Stomach smooth muscle (tissue), 2 donors: Measurements from ENCODE around the gene FAM131B.

Experiments
- H3K27ac ChIP-seq: one replicate; pipeline ENCODE4 v1.7.0; 2013; ENCODE audit warnings: mild to moderate bottlenecking, low read length, inconsistent platforms
- H3K27me3 ChIP-seq, 2 donors: one replicate each; pipeline ENCODE4 v1.7.0; 2013; ENCODE audit warnings: low read length in 2 of 2; ENCODE audit not compliant: insufficient read depth in 2 of 2, control insufficient read depth in 1 of 2
- H3K36me3 ChIP-seq, 2 donors: one replicate each; pipeline ENCODE4 v1.7.0; 2013; ENCODE audit warnings: low read length in 2 of 2; ENCODE audit not compliant: control insufficient read depth in 2 of 2, insufficient read depth in 2 of 2
- H3K4me1 ChIP-seq: one replicate; pipeline ENCODE4 v1.7.0; 2013; ENCODE audit warnings: low read length; ENCODE audit not compliant: control insufficient read depth, insufficient read depth
- H3K4me3 ChIP-seq, 2 donors: one replicate each; pipeline ENCODE4 v1.7.0; 2013; ENCODE audit warnings: low read length in 2 of 2
- H3K9ac ChIP-seq, 2 donors: one replicate each; pipeline ENCODE4 v1.7.0; 2013; ENCODE audit warnings: low read length in 2 of 2, mild to moderate bottlenecking in 1 of 2
- H3K9me3 ChIP-seq, 2 donors: one replicate each; pipeline ENCODE4 v1.7.0; 2013; ENCODE audit warnings: low read length in 2 of 2; ENCODE audit not compliant: control insufficient read depth in 2 of 2
- donor health status: healthy.
- donor health status: Pancreatic carcinoma.

Gene FAM131B

DNA sequence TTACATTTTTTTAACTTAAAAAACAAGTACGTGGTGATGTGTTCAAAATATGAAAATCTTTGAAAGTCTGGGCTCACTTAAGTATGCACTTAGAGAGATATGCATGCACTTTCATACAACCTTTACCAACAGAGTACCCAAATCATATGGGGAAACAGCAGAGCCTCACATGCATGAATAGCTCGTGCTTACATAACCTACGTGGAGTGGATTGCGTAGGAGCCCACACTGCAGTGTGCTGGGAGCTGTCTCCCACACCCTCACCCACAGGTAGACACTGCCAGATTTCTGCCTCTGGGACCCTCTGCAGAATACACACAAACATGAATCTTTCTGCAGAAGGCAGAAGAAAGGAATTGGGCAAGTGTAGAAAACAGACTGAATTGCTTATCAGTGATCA is 46.0 kb downstream of the FAM131B start:
- H3K9me3 ChIP-seq = no peaks in the 10 kb centered on the region
- H3K27me3 ChIP-seq = no peaks in the 10 kb centered on the region
- no peaks in the 10 kb centered on the region for H3K4me1 ChIP-seq
- H3K4me3 ChIP-seq = no peak overlapping the region
- H3K27ac ChIP-seq = no peak overlapping the region
- no peaks in the 10 kb centered on the region for H3K36me3 ChIP-seq
- H3K9ac ChIP-seq = no peak overlapping the region

DNA sequence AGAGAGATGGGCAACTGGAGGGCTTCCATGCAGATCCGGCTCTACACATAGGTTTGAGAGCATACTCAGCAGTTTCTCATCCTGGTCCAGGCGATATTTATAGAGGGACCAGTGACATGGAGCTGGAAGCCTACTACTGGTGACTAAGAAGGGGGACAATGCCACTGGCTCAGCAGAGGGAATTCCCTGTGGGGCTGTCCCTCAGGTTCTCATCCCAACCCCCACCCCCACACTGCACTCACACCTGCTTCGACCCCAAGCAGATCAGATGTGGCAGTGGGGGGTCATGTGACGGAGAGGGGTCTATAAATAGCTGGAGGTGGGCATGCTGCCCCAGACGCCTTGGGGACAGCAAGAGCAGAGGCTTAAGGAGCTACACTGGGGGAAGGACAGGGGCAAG is 46.7 kb downstream of the FAM131B start, which contains the start of gene CLCN1:
Gene CLCN1 (plus strand): TSS at position 336 of the 400 bp plus-strand sequence. CDS start 102 bp downstream, outside the sequence.
- Histone ChIP-seq H3K27ac (no peak within 1 kb of the TSS), H3K36me3 (no peaks in the 10 kb centered on the region), H3K9me3 (no peaks in the 10 kb centered on the region), H3K4me1 (no peaks in the 10 kb centered on the region), H3K9ac (no peak within 1 kb of the TSS), H3K27me3 (no peaks in the 10 kb centered on the region), H3K4me3 (no peak within 1 kb of the TSS)

DNA sequence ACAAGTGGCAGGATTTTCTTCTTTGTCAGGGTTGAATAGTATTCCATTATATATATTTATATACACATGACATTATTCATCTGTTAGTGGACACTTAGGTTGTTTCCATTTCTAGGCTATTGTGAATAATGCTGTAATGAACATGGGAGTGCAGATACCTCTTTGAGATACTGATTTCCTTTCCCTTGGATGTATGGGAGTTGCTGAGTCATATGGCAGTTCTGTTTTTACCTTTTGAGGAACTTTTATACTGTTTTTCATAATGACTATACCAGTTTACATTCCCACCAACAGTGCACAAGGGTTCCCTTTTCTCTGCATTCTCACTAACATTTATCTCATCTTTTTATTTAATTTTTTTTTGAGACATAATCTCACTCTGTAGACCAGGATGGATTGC is 48.4 kb downstream of the FAM131B start:
- H3K9ac ChIP-seq = no peak overlapping the region
- no peaks in the 10 kb centered on the region for H3K9me3 ChIP-seq
- no peaks in the 10 kb centered on the region for H3K4me1 ChIP-seq
- no peaks in the 10 kb centered on the region for H3K36me3 ChIP-seq
- no peak overlapping the region for H3K4me3 ChIP-seq
- no peak overlapping the region for H3K27ac ChIP-seq
- no peaks in the 10 kb centered on the region for H3K27me3 ChIP-seq

GRCh38 chr7:143308632-143309031 is 53.9 kb downstream of the FAM131B start:
- no peaks in the 10 kb centered on the region for H3K9me3 ChIP-seq

GRCh38 chr7:143305423-143306070 is 57.0 kb downstream of the FAM131B start:
- H3K27ac ChIP-seq = no peak overlapping the region
- H3K4me1 ChIP-seq = no peaks in the 10 kb centered on the region
- no peak overlapping the region for H3K9ac ChIP-seq
- H3K4me3 ChIP-seq = no peak overlapping the region
- no peaks in the 10 kb centered on the region for H3K27me3 ChIP-seq
- H3K9me3 ChIP-seq = no peaks in the 10 kb centered on the region
- H3K36me3 ChIP-seq = peaks cover 49 to 55% of the 10 kb centered on the region in 2 donors

More at GRCh38 chr7:143308632-143309031, 53.9 kb downstream of the FAM131B start:
- no peak overlapping the region for H3K9ac ChIP-seq
- no peak overlapping the region for H3K4me3 ChIP-seq
- H3K36me3 ChIP-seq = peaks cover 29 to 35% of the 10 kb centered on the region in 2 donors
- no peaks in the 10 kb centered on the region for H3K27me3 ChIP-seq
- H3K4me1 ChIP-seq = no peaks in the 10 kb centered on the region
- H3K27ac ChIP-seq = no peak overlapping the region

DNA sequence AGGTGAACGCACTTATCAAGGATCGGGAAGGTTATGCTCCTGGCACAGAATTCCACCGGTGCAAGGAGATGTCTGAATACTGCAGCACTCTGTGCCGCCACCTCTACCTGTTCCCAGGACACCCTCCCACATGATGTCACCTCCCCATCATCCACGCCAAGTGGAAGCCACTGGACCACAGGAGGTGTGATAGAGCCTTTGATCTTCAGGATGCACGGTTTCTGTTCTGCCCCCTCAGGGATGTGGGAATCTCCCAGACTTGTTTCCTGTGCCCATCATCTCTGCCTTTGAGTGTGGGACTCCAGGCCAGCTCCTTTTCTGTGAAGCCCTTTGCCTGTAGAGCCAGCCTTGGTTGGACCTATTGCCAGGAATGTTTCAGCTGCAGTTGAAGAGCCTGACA is 57.6 kb downstream of the FAM131B start:
- peaks cover 55 to 61% of the 10 kb centered on the region in 2 donors for H3K36me3 ChIP-seq

DNA sequence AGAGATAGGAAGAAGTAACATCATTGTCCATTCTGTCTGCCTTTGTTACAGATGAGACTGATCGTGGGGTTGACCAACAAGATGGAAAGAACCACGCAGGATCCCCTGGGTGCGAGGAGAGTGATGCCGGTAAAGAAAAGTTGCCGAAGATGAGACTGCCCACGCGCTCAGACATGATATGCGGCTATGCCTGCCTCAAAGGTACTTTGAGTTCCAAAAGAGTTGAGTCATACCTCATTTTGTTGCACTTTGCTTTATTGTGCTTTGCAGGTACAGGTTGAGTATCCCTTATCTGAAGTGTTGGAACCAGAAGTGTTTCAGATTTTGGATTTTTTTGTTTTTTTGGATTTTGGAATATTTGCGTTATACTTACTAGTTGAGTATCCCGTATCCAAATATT is 58.8 kb downstream of the FAM131B start:
- H3K27me3 ChIP-seq = no peaks in the 10 kb centered on the region
- H3K4me3 ChIP-seq = no peak overlapping the region
- H3K4me1 ChIP-seq = no peaks in the 10 kb centered on the region
- H3K9me3 ChIP-seq = no peaks in the 10 kb centered on the region
- peaks cover 59 to 64% of the 10 kb centered on the region in 2 donors for H3K36me3 ChIP-seq
- no peak overlapping the region for H3K9ac ChIP-seq
- H3K27ac ChIP-seq = no peak overlapping the region

More for the DNA sequence above, 57.6 kb downstream of the FAM131B start:
- Histone ChIP-seq H3K27ac (no peak overlapping the region), H3K4me3 (no peak overlapping the region), H3K9me3 (no peaks in the 10 kb centered on the region), H3K9ac (no peak overlapping the region), H3K4me1 (no peaks in the 10 kb centered on the region), H3K27me3 (no peaks in the 10 kb centered on the region)
